ENCODE data around the gene CPXM1. TPM values are rescaled to one million over a fixed set of nuclear protein-coding genes. Genes with fewer than 3 reads are reported as not detected.

The CPXM1 gene
- polyA plus RNA-seq, 1 donor (not counting 4 experiments of a cell fraction or from before 2014, with no cell fraction given) = not detected

- H3K27ac ChIP-seq (ENCODE audit: control insufficient read depth, insufficient read depth, low read length) = no peak overlapping the region
- no peak overlapping the region for H3K9ac ChIP-seq (ENCODE audit: control insufficient read depth, extremely low read depth, insufficient read depth, low read length)
- TF ChIP-seq, protein P1, sequence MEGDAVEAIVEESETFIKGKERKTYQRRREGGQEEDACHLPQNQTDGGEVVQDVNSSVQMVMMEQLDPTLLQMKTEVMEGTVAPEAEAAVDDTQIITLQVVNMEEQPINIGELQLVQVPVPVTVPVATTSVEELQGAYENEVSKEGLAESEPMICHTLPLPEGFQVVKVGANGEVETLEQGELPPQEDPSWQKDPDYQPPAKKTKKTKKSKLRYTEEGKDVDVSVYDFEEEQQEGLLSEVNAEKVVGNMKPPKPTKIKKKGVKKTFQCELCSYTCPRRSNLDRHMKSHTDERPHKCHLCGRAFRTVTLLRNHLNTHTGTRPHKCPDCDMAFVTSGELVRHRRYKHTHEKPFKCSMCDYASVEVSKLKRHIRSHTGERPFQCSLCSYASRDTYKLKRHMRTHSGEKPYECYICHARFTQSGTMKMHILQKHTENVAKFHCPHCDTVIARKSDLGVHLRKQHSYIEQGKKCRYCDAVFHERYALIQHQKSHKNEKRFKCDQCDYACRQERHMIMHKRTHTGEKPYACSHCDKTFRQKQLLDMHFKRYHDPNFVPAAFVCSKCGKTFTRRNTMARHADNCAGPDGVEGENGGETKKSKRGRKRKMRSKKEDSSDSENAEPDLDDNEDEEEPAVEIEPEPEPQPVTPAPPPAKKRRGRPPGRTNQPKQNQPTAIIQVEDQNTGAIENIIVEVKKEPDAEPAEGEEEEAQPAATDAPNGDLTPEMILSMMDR (optimal IDR thresholded peaks at IDR 0.05 in 1 of 3, IDR thresholded peaks at IDR 0.05 in 1 of 3, conservative IDR thresholded peaks at IDR 0.05 in 1 of 3; ENCODE audit: extremely low read depth in 1 of 3, insufficient read depth in 2 of 3, low read length in 3 of 3) = no peak
- peak; percentile 96 for TF ChIP-seq EZH2 (IDR thresholded peaks at IDR 0.05; ENCODE audit: low read length)
- H3K9me1 ChIP-seq (ENCODE audit: control insufficient read depth, extremely low read depth, insufficient read depth, low read length) = no peaks in the 10 kb centered on the region
- dilution Hi-C loops (cut with MboI; ENCODE audit: extremely low pct_ligation_motif_present, low sequenced_read_pairs) = no loop called here
- no peak overlapping the region for H3K4me3 ChIP-seq (ENCODE audit: control insufficient read depth in 2 of 3, extremely low read depth in 1 of 3, insufficient read depth in 2 of 3, low read depth in 1 of 3, low read length in 3 of 3)
- DNase-seq (ENCODE audit: low read depth, low spot score) (no peak), FAIRE-seq (no peak)
- no peaks in the 10 kb centered on the region for H3K36me3 ChIP-seq (ENCODE audit: control insufficient read depth in 2 of 2, extremely low read depth in 1 of 2, insufficient read depth in 2 of 2, low read length in 2 of 2)
- H3K4me1 ChIP-seq (ENCODE audit: control insufficient read depth, extremely low read depth, insufficient read depth, low read length) = no peaks in the 10 kb centered on the region
- no peak overlapping the region for H3K4me2 ChIP-seq (ENCODE audit: control insufficient read depth, extremely low read depth, insufficient read depth, low read depth, low read length)
- peaks cover 79% of the 10 kb centered on the region for H3K27me3 ChIP-seq (ENCODE audit: control insufficient read depth, extremely low read depth, insufficient read depth, low read length)
- H4K20me1 ChIP-seq (ENCODE audit: control insufficient read depth, extremely low read depth, insufficient read depth, low read length) = no peaks in the 10 kb centered on the region
- no peaks in the 10 kb centered on the region for H3K79me2 ChIP-seq (ENCODE audit: control insufficient read depth, insufficient read depth, low read length)
- H2AFZ ChIP-seq (ENCODE audit: control insufficient read depth, low read length) = no peak overlapping the region
- no peaks in the 10 kb centered on the region for H3K9me3 ChIP-seq (ENCODE audit: control insufficient read depth, low read depth, low read length)
Observed at GRCh38 chr20:2749951-2750490, 50.4 kb downstream of the CPXM1 start.

DNA sequence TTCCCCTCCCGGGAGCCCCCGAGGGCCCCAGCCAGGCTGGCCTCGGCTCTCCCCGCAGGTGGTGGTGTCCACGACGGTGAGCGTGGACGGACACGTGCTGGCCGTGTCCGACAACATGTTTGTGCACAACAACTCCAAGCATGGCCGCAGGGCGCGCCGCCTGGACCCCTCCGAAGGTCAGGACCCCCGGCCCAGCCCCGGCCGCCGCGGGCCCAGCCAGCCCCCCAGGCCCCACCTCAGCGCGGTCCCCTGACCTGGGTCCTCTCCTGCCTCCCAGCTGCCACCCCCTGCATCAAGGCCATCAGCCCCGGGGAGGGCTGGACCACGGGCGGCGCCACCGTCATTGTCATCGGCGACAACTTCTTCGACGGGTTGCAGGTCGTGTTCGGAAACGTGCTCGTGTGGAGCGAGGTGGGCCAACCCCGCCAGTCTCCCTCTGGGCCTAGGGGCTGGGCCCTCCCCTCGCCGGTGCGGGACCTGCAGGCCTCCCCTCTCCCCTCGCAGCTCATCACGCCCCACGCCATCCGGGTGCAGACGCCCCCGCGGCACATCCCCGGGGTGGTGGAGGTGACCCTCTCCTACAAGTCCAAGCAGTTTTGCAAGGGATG lies 51.0 kb downstream of the CPXM1 start:
- no peak for TF ChIP-seq EZH2 (IDR thresholded peaks at IDR 0.05; ENCODE audit: low read length)
- TF ChIP-seq, protein P1 (optimal IDR thresholded peaks at IDR 0.05 in 1 of 3, IDR thresholded peaks at IDR 0.05 in 1 of 3, conservative IDR thresholded peaks at IDR 0.05 in 1 of 3; ENCODE audit: extremely low read depth in 1 of 3, insufficient read depth in 2 of 3, low read length in 3 of 3) = no peak
- no peaks in the 10 kb centered on the region for H4K20me1 ChIP-seq (ENCODE audit: control insufficient read depth, extremely low read depth, insufficient read depth, low read length)
- H3K4me1 ChIP-seq (ENCODE audit: control insufficient read depth, extremely low read depth, insufficient read depth, low read length) = no peaks in the 10 kb centered on the region
- H3K27me3 ChIP-seq (ENCODE audit: control insufficient read depth, extremely low read depth, insufficient read depth, low read length) = peaks cover 74% of the 10 kb centered on the region
- FAIRE-seq (no peak), DNase-seq (ENCODE audit: low read depth, low spot score) (no peak)
- no peak overlapping the region for H3K4me3 ChIP-seq (ENCODE audit: control insufficient read depth in 2 of 3, extremely low read depth in 1 of 3, insufficient read depth in 2 of 3, low read depth in 1 of 3, low read length in 3 of 3)
- H3K79me2 ChIP-seq (ENCODE audit: control insufficient read depth, insufficient read depth, low read length) = no peaks in the 10 kb centered on the region
- H2AFZ ChIP-seq (ENCODE audit: control insufficient read depth, low read length) = no peak overlapping the region
- no peaks in the 10 kb centered on the region for H3K9me1 ChIP-seq (ENCODE audit: control insufficient read depth, extremely low read depth, insufficient read depth, low read length)
- no peak overlapping the region for H3K27ac ChIP-seq (ENCODE audit: control insufficient read depth, insufficient read depth, low read length)
- dilution Hi-C loops (cut with MboI; ENCODE audit: extremely low pct_ligation_motif_present, low sequenced_read_pairs) = no loop called here
- no peaks in the 10 kb centered on the region for H3K36me3 ChIP-seq (ENCODE audit: control insufficient read depth in 2 of 2, extremely low read depth in 1 of 2, insufficient read depth in 2 of 2, low read length in 2 of 2)
- no peak overlapping the region for H3K9ac ChIP-seq (ENCODE audit: control insufficient read depth, extremely low read depth, insufficient read depth, low read length)
- no peak overlapping the region for H3K4me2 ChIP-seq (ENCODE audit: control insufficient read depth, extremely low read depth, insufficient read depth, low read depth, low read length)
- H3K9me3 ChIP-seq (ENCODE audit: control insufficient read depth, low read depth, low read length) = no peaks in the 10 kb centered on the region

All from keratinocyte (primary cell).